GM23338 (cell line): ENCODE measurements around the gene RHOH. TPM values are rescaled to one million over a fixed set of nuclear protein-coding genes. Genes with fewer than 3 reads are reported as not detected.

Source experiments
- ATAC-seq: fragments of 200-7000 bp; cut with Tn5 transposase; 3 replicates; pipeline ENCODE4 v1.9.1; 2020
- DNase-seq: peaks from one replicate; pipeline ENCODE4 v3.0.0-alpha.2; 2015; ENCODE audit warnings: low spot score
- H2AFZ ChIP-seq: fragments of 200-600 bp; sonication (generic); 2 replicates; pipeline ENCODE4 v1.8.0; 2016; ENCODE audit warnings: antibody characterized with exemption, mild to moderate bottlenecking, moderate library complexity
- H3F3A ChIP-seq: fragments of 200-600 bp; sonication (generic); replicated peaks from 2 replicates; pipeline ENCODE4 v1.8.0; 2017; ENCODE audit warnings: antibody characterized with exemption, mixed run types, low read depth
- H3K27ac ChIP-seq: fragments of 200-600 bp; sonication (generic); 2 replicates; pipeline ENCODE4 v1.6.1; 2016; ENCODE audit warnings: low read depth
- H3K27me3 ChIP-seq: fragments of 200-600 bp; sonication (generic); 2 replicates; pipeline ENCODE4 v1.8.0; 2016; ENCODE audit warnings: mild to moderate bottlenecking, mixed run types, moderate library complexity; ENCODE audit not compliant: insufficient read depth
- H3K36me3 ChIP-seq: fragments of 200-600 bp; sonication (generic); 2 replicates; pipeline ENCODE4 v1.8.0; 2016; ENCODE audit warnings: mild to moderate bottlenecking; ENCODE audit not compliant: insufficient read depth
- H3K4me1 ChIP-seq: fragments of 200-600 bp; sonication (generic); 2 replicates; pipeline ENCODE4 v1.8.0; 2016; ENCODE audit warnings: mild to moderate bottlenecking, moderate library complexity; ENCODE audit not compliant: insufficient read depth
- H3K4me2 ChIP-seq: fragments of 200-600 bp; sonication (generic); 2 replicates; pipeline ENCODE4 v1.7.1; 2017; ENCODE audit warnings: mixed run types
- H3K4me3 ChIP-seq: fragments of 200-600 bp; sonication (generic); 2 replicates; pipeline ENCODE4 v1.6.1; 2016; ENCODE audit warnings: mixed run types
- H3K79me2 ChIP-seq: fragments of 200-600 bp; sonication (generic); replicated peaks from 2 replicates; pipeline ENCODE4 v1.8.0; 2017; ENCODE audit warnings: mild to moderate bottlenecking; ENCODE audit not compliant: insufficient read depth
- H3K9me2 ChIP-seq: fragments of 200-600 bp; sonication (generic); 2 replicates; pipeline ENCODE4 v1.8.0; 2017; ENCODE audit not compliant: insufficient read depth
- H4K20me1 ChIP-seq: fragments of 200-600 bp; sonication (generic); replicated peaks from 2 replicates; pipeline ENCODE4 v1.8.0; 2017; ENCODE audit warnings: mild to moderate bottlenecking; ENCODE audit not compliant: insufficient read depth
- H3K27ac Mint-ChIP-seq: 2 replicates; pipeline ENCODE4 v1.8.0; 2020; ENCODE audit warnings: inconsistent platforms, mild to moderate bottlenecking, moderate library complexity, mixed read lengths
- H3K27me3 Mint-ChIP-seq: 3 replicates; pipeline ENCODE4 v1.8.0; 2022; ENCODE audit warnings: low read depth, mild to moderate bottlenecking, moderate library complexity, mixed read lengths, inconsistent platforms; ENCODE audit not compliant: insufficient read depth, poor library complexity
- H3K36me3 Mint-ChIP-seq: 3 replicates; pipeline ENCODE4 v1.8.0; 2021; ENCODE audit warnings: low read depth, mild to moderate bottlenecking, inconsistent platforms, moderate library complexity, mixed read lengths
- H3K4me1 Mint-ChIP-seq: 3 replicates; pipeline ENCODE4 v1.8.0; 2020; ENCODE audit warnings: mild to moderate bottlenecking, inconsistent platforms, mixed read lengths
- H3K4me3 Mint-ChIP-seq: 3 replicates; pipeline ENCODE4 v1.8.0; 2021; ENCODE audit warnings: moderate library complexity, mild to moderate bottlenecking, inconsistent platforms, mixed read lengths
- H3K9me3 Mint-ChIP-seq: 3 replicates; pipeline ENCODE4 v1.8.0; 2020; ENCODE audit warnings: moderate library complexity, mild to moderate bottlenecking, inconsistent platforms, mixed read lengths
- CTCF ChIP-seq, 2 experiments: fragments of 200-600 bp in 1 of 2; sonication (generic) in 1 of 2; conservative IDR thresholded peaks; 2 replicates each; pipeline versions ENCODE4 v1.5.1 to v1.6.1; 2016 to 2017; ENCODE audit warnings: antibody characterized with exemption in 2 of 2, low read depth in 2 of 2, mild to moderate bottlenecking in 2 of 2, moderate library complexity in 1 of 2
- JUNB ChIP-seq: IDR thresholded peaks from one replicate; pipeline ENCODE4 v1.6.1; 2016; ENCODE audit warnings: antibody characterized with exemption; ENCODE audit not compliant: unreplicated experiment
- POLR2AphosphoS5 ChIP-seq: IDR thresholded peaks from 2 replicates; pipeline ENCODE4 v1.6.1; 2016; ENCODE audit warnings: antibody characterized with exemption, low read depth
- STAT1 ChIP-seq: IDR thresholded peaks from one replicate; pipeline ENCODE4 v1.6.1; 2016; ENCODE audit warnings: antibody characterized with exemption; ENCODE audit not compliant: unreplicated experiment
- ZNF331 ChIP-seq: fragments of 250-450 bp; sonication (Bioruptor Pico); IDR thresholded peaks from 2 replicates; pipeline ENCODE4 v1.5.0; 2020; ENCODE audit warnings: low read depth, mild to moderate bottlenecking, moderate library complexity
- ZNF462 ChIP-seq: fragments of 250-450 bp; sonication (Bioruptor Pico); IDR thresholded peaks from 2 replicates; pipeline ENCODE4 v1.5.0; 2020; ENCODE audit warnings: mild to moderate bottlenecking, moderate library complexity
- polyA plus RNA-seq: library from polyadenylated mRNA; unstranded; fragments of >200 nt; fragmentation: Nextera tagmentation; extraction: Ambion mirVana; gene quantifications from 2 replicates; pipeline ENCODE4 v1.2.1, GENCODE V29; 2016
- total RNA-seq: library from RNA; depleted of rRNA; stranded (reverse); fragments of >200 nt; shearing (Covaris generic); gene quantifications from 2 replicates; pipeline ENCODE4 v1.2.3, GENCODE V29; 2014

The RHOH gene
- total and polyA plus RNA-seq, 2 experiments from 2014 or later = 2.2 to 3.7 TPM

GRCh38 chr4:40200875-40201801 lies 4.3 kb downstream of the RHOH start:
- no peaks in the 10 kb centered on the region for H3F3A ChIP-seq
- H3K9me3 Mint-ChIP-seq = no peaks in the 10 kb centered on the region
- H3K27ac Mint-ChIP-seq = no peak overlapping the region
- H3K4me3 ChIP-seq = no peak overlapping the region
- DNase-seq (no peak), ATAC-seq (no peak)
- no peak overlapping the region for H2AFZ ChIP-seq
- H3K9me2 ChIP-seq = no peaks in the 10 kb centered on the region
- H3K4me2 ChIP-seq = no peak overlapping the region
- no peaks in the 10 kb centered on the region for H3K27me3 ChIP-seq
- H3K36me3 Mint-ChIP-seq = no peaks in the 10 kb centered on the region
- peaks cover 1% of the 10 kb centered on the region for H3K27me3 Mint-ChIP-seq
- peaks cover 39% of the 10 kb centered on the region for H3K4me1 ChIP-seq
- no peak overlapping the region for H3K4me3 Mint-ChIP-seq
- H3K27ac ChIP-seq = no peak overlapping the region
- peaks cover 54% of the 10 kb centered on the region for H3K4me1 Mint-ChIP-seq
- H4K20me1 ChIP-seq = no peaks in the 10 kb centered on the region
- TF ChIP-seq ZNF462 (CRISPR knock-in tag) = no peak
- no peak for TF ChIP-seq JUNB
- no peak for TF ChIP-seq ZNF331 (CRISPR knock-in tag)
- no peak for TF ChIP-seq POLR2AphosphoS5
- no peak for TF ChIP-seq STAT1
- TF ChIP-seq CTCF (conservative IDR thresholded peaks at IDR 0.05; ENCODE audit: low read depth in 2 of 2) = no peak
- H3K36me3 ChIP-seq = no peaks in the 10 kb centered on the region
- no peaks in the 10 kb centered on the region for H3K79me2 ChIP-seq
